Astrocyte of the cerebellum (primary cell): ENCODE results near the gene TWSG1.
"Not testable (repeated sequence)": the region's sequence is repeated elsewhere in the genome, so short reads cannot be mapped to it uniquely, and the experiment has no call there.

ENCODE experiments used
- DNase-seq: peaks from one replicate; pipeline ENCODE4 v3.0.0-alpha.2; 2011; ENCODE audit warnings: low read depth
- H3K4me3 ChIP-seq: 2 replicates; pipeline ENCODE4 v1.5.1; 2011; ENCODE audit warnings: mild to moderate bottlenecking, low read depth, low read length, moderate library complexity
- CTCF ChIP-seq: IDR thresholded peaks from 2 replicates; pipeline ENCODE4 v1.5.1; 2012; ENCODE audit warnings: low read length, low read depth, moderate library complexity, mild to moderate bottlenecking; ENCODE audit errors: missing control alignments
- in situ Hi-C: cut with HindIII; loops from 2 replicates; pipeline ENCODE4 v1.10.0; 2017; ENCODE audit warnings: low sequenced_read_pairs

The TWSG1 gene

GRCh38 chr18:9422816-9423519 lies 88.4 kb downstream of the TWSG1 start:
- in situ Hi-C loops = no loop called here
- no peak for TF ChIP-seq CTCF
- H3K4me3 ChIP-seq = no peak overlapping the region
- no peak for DNase-seq

GRCh38 chr18:9423648-9424047 lies 89.1 kb downstream of the TWSG1 start:
- H3K4me3 ChIP-seq, in situ Hi-C loops, DNase-seq: not testable (repeated sequence)

- DNase-seq, H3K4me3 ChIP-seq, in situ Hi-C loops: not testable (repeated sequence)
Measured at GRCh38 chr18:9424235-9424634, 89.7 kb downstream of the TWSG1 start.

GRCh38 chr18:9426753-9427152 lies 92.2 kb downstream of the TWSG1 start:
- TF ChIP-seq CTCF = no peak
- no peak overlapping the region for H3K4me3 ChIP-seq
- in situ Hi-C loops = no loop called here
- DNase-seq = no peak

- no peak for DNase-seq
- H3K4me3 ChIP-seq = no peak overlapping the region
- TF ChIP-seq CTCF = no peak
- in situ Hi-C loops = no loop called here
Measured at GRCh38 chr18:9428301-9428706, 93.7 kb downstream of the TWSG1 start.

- in situ Hi-C loops = no loop called here
- DNase-seq = no peak
- TF ChIP-seq CTCF = no peak
- H3K4me3 ChIP-seq = no peak overlapping the region
Measured at GRCh38 chr18:9428862-9429661, 94.5 kb downstream of the TWSG1 start.

- TF ChIP-seq CTCF = no peak
- H3K4me3 ChIP-seq = no peak overlapping the region
- in situ Hi-C loops = no loop called here
- DNase-seq = no peak
Measured at GRCh38 chr18:9429662-9429993, 95.1 kb downstream of the TWSG1 start.

- DNase-seq, H3K4me3 ChIP-seq, in situ Hi-C loops: not testable (repeated sequence)
Measured at GRCh38 chr18:9430315-9430714, 95.7 kb downstream of the TWSG1 start.
